Measurements from ENCODE around the gene RTN1.

GRCh38 chr14:59633486-59633885 is 237.1 kb downstream of the RTN1 start:
- no peak for TF ChIP-seq POLR2AphosphoS5 (IDR thresholded peaks at IDR 0.05)
- no peak for TF ChIP-seq CTCF (IDR thresholded peaks at IDR 0.05)

Data from suprapubic skin (tissue), 3 donors.